OCI-LY1 (cell line): ENCODE data around the gene DOCK10.

Experiments
- H2AFZ ChIP-seq: fragments of 200-600 bp; sonication (generic), shearing (Covaris generic); 2 replicates; pipeline ENCODE4 v1.6.0; 2014; ENCODE audit warnings: antibody characterized with exemption, mild to moderate bottlenecking, low read length
- H3F3A ChIP-seq: fragments of 200-600 bp; sonication (generic), shearing (Covaris generic); 2 replicates; pipeline ENCODE4 v1.6.0; 2014; ENCODE audit warnings: mild to moderate bottlenecking, antibody characterized with exemption, low read length, moderate library complexity; ENCODE audit not compliant: insufficient read depth
- H3K27ac ChIP-seq: fragments of 200-600 bp; sonication (generic); 2 replicates; pipeline ENCODE4 v1.5.1; 2014; ENCODE audit warnings: low read length, mixed run types, mild to moderate bottlenecking, low read depth; ENCODE audit not compliant: poor library complexity, severe bottlenecking
- H3K27me3 ChIP-seq: fragments of 200-600 bp; sonication (generic); 2 replicates; pipeline ENCODE4 v1.6.0; 2014; ENCODE audit warnings: antibody characterized with exemption, mild to moderate bottlenecking, low read length, moderate library complexity; ENCODE audit not compliant: insufficient read depth
- H3K36me3 ChIP-seq: fragments of 200-600 bp; sonication (generic); 2 replicates; pipeline ENCODE4 v1.6.1; 2014; ENCODE audit warnings: mild to moderate bottlenecking, antibody characterized with exemption, low read length, moderate library complexity, mixed read lengths; ENCODE audit not compliant: insufficient read depth
- H3K4me1 ChIP-seq: fragments of 200-600 bp; sonication (generic); 2 replicates; pipeline ENCODE4 v1.5.1; 2014; ENCODE audit warnings: mild to moderate bottlenecking, low read length, moderate library complexity; ENCODE audit not compliant: insufficient read depth, severe bottlenecking
- H3K4me2 ChIP-seq: fragments of 200-600 bp; sonication (generic), shearing (Covaris generic); 2 replicates; pipeline ENCODE4 v1.6.1; 2014; ENCODE audit warnings: low read length
- H3K4me3 ChIP-seq: fragments of 200-600 bp; sonication (generic); 2 replicates; pipeline ENCODE4 v1.5.1; 2014; ENCODE audit warnings: low read length, low read depth, mild to moderate bottlenecking, mixed read lengths; ENCODE audit not compliant: poor library complexity, severe bottlenecking
- H3K79me2 ChIP-seq: fragments of 200-600 bp; shearing (Covaris generic); 2 replicates; pipeline ENCODE4 v1.6.1; 2016; ENCODE audit warnings: mixed run types, low read length, mixed read lengths; ENCODE audit not compliant: insufficient read depth
- H3K9ac ChIP-seq: fragments of 200-600 bp; sonication (generic), shearing (Covaris generic); 2 replicates; pipeline ENCODE4 v1.6.1; 2014; ENCODE audit warnings: mild to moderate bottlenecking, low read length, mixed read lengths
- H3K9me2 ChIP-seq: fragments of 200-600 bp; sonication (generic), shearing (Covaris generic); 2 replicates; pipeline ENCODE4 v1.6.1; 2014; ENCODE audit warnings: low read depth, mild to moderate bottlenecking, low read length, mixed read lengths
- H3K9me3 ChIP-seq: fragments of 200-600 bp; shearing (Covaris generic); 2 replicates; pipeline ENCODE4 v1.6.1; 2014; ENCODE audit warnings: low read length, mixed read lengths
- H4K20me1 ChIP-seq: fragments of 200-600 bp; sonication (generic), shearing (Covaris generic); 2 replicates; pipeline ENCODE4 v1.6.0; 2016; ENCODE audit warnings: mild to moderate bottlenecking, low read length; ENCODE audit not compliant: insufficient read depth
- EZH2 ChIP-seq: fragments of 200-600 bp; sonication (generic), shearing (Covaris generic); IDR thresholded peaks from 2 replicates; pipeline ENCODE4 v1.8.0; 2017; ENCODE audit warnings: borderline replicate concordance, mixed run types, mild to moderate bottlenecking, antibody characterized with exemption, low read length, moderate library complexity, mixed read lengths
- TF ChIP-seq, protein P1 (sequence below): fragments of 200-600 bp; sonication (generic), shearing (Covaris generic); IDR thresholded peaks from 2 replicates; pipeline ENCODE4 v1.5.1; 2017; ENCODE audit warnings: mild to moderate bottlenecking, antibody characterized with exemption, low read length, moderate library complexity, mixed read lengths

The DOCK10 gene

GRCh38 chr2:224927646-224928173 is 114.6 kb downstream of the DOCK10 start:
- H3K9me2 ChIP-seq = no peaks in the 10 kb centered on the region
- H3K4me1 ChIP-seq = no peaks in the 10 kb centered on the region
- no peaks in the 10 kb centered on the region for H4K20me1 ChIP-seq
- no peaks in the 10 kb centered on the region for H3F3A ChIP-seq
- no peaks in the 10 kb centered on the region for H3K36me3 ChIP-seq
- H3K9ac ChIP-seq = no peak overlapping the region
- no peak overlapping the region for H3K4me2 ChIP-seq
- H3K27ac ChIP-seq = no peak overlapping the region
- no peaks in the 10 kb centered on the region for H3K9me3 ChIP-seq
- no peak overlapping the region for H2AFZ ChIP-seq
- H3K79me2 ChIP-seq = no peaks in the 10 kb centered on the region
- H3K4me3 ChIP-seq = no peak overlapping the region
- no peak for TF ChIP-seq EZH2
- TF ChIP-seq, protein P1, sequence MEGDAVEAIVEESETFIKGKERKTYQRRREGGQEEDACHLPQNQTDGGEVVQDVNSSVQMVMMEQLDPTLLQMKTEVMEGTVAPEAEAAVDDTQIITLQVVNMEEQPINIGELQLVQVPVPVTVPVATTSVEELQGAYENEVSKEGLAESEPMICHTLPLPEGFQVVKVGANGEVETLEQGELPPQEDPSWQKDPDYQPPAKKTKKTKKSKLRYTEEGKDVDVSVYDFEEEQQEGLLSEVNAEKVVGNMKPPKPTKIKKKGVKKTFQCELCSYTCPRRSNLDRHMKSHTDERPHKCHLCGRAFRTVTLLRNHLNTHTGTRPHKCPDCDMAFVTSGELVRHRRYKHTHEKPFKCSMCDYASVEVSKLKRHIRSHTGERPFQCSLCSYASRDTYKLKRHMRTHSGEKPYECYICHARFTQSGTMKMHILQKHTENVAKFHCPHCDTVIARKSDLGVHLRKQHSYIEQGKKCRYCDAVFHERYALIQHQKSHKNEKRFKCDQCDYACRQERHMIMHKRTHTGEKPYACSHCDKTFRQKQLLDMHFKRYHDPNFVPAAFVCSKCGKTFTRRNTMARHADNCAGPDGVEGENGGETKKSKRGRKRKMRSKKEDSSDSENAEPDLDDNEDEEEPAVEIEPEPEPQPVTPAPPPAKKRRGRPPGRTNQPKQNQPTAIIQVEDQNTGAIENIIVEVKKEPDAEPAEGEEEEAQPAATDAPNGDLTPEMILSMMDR = no peak
- no peaks in the 10 kb centered on the region for H3K27me3 ChIP-seq

DNA sequence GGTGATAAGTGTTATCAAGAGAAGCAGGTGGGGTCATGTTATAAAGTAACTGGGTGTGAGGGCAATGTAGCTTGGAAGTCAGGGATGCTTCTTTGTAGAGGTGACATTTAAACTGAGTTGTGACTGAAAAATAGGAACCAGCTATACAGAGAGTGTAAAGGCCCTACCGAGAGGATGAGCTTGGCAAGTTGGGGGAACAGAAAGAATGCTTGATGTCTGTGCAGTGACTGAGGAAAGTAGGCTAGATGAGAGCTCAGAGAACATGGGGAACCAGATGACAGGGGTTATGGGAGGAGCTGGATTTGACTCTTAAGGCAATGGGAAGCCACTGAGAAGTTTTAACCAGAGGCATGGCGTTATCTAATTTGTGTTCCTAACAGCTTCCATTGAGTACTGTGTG is 115.3 kb downstream of the DOCK10 start:
- Histone ChIP-seq H3K27ac (no peak overlapping the region), H3K79me2 (no peaks in the 10 kb centered on the region), H3F3A (no peaks in the 10 kb centered on the region), H3K4me1 (peaks cover 7% of the 10 kb centered on the region), H3K9me2 (no peaks in the 10 kb centered on the region), H3K4me3 (no peak overlapping the region), H3K9me3 (no peaks in the 10 kb centered on the region), H3K4me2 (no peak overlapping the region), H3K36me3 (no peaks in the 10 kb centered on the region), H4K20me1 (no peaks in the 10 kb centered on the region), H2AFZ (no peak overlapping the region), H3K27me3 (no peaks in the 10 kb centered on the region), H3K9ac (no peak overlapping the region)
- TF ChIP-seq, protein P1 = no peak
- TF ChIP-seq EZH2 = no peak

GRCh38 chr2:224925810-224926100 is 116.5 kb downstream of the DOCK10 start:
- H3K4me1 ChIP-seq = peaks cover 17% of the 10 kb centered on the region
- no peak overlapping the region for H3K27ac ChIP-seq
- no peak overlapping the region for H3K4me2 ChIP-seq
- no peak overlapping the region for H3K9ac ChIP-seq
- H4K20me1 ChIP-seq = no peaks in the 10 kb centered on the region
- no peak overlapping the region for H2AFZ ChIP-seq
- no peaks in the 10 kb centered on the region for H3F3A ChIP-seq
- H3K79me2 ChIP-seq = no peaks in the 10 kb centered on the region
- TF ChIP-seq, protein P1 = no peak
- no peak for TF ChIP-seq EZH2
- no peaks in the 10 kb centered on the region for H3K27me3 ChIP-seq
- no peaks in the 10 kb centered on the region for H3K9me2 ChIP-seq
- H3K36me3 ChIP-seq = no peaks in the 10 kb centered on the region
- H3K4me3 ChIP-seq = no peak overlapping the region
- H3K9me3 ChIP-seq = no peaks in the 10 kb centered on the region
